Panc1 (cell line): ENCODE results near the gene LRRC70. TPM values are rescaled to one million over a fixed set of nuclear protein-coding genes. Genes with fewer than 3 reads are reported as not detected.

Experiments used
- ATAC-seq: fragments of 200-7000 bp; cut with Tn5 transposase; 2 replicates; pipeline ENCODE4 v1.9.1; 2020; ENCODE audit warnings: mild to moderate bottlenecking, moderate library complexity
- BruUV-seq: library from RNA; stranded (reverse); fragments of 400-500 nt; replicated peaks from 2 replicates; lab custom pipeline; 2021; lab: Mats Ljungman, UMichigan
- CTCF ChIA-PET: fragments of 300-600 bp; sonication (Branson Sonifier 250); formaldehyde crosslinking; loops from one replicate; lab custom pipeline; 2022; ENCODE audit warnings: antibody characterized with exemption; lab: Charles Lee
- POLR2A ChIA-PET: fragments of 300-600 bp; sonication (Branson Sonifier 250); formaldehyde crosslinking; loops from one replicate; lab custom pipeline; 2022; ENCODE audit warnings: antibody characterized with exemption; lab: Charles Lee
- DNase-seq: peaks from one replicate; pipeline ENCODE4 v3.0.0-alpha.2; 2010; ENCODE audit warnings: low read depth, low spot score
- H3K27ac ChIP-seq: 2 replicates; pipeline ENCODE4 v1.5.1; 2011; ENCODE audit warnings: mild to moderate bottlenecking, low read length, inconsistent platforms
- H3K27me3 ChIP-seq: fragments of 200-500 bp; sonication (Bioruptor generic); 2 replicates; pipeline ENCODE4 v1.6.0; 2014; ENCODE audit warnings: low read length, inconsistent platforms; ENCODE audit not compliant: control insufficient read depth, insufficient read depth
- H3K36me3 ChIP-seq: fragments of 200-500 bp; sonication (Bioruptor generic); 2 replicates; pipeline ENCODE4 v1.5.1; 2014; ENCODE audit warnings: inconsistent platforms, mild to moderate bottlenecking, low read length, moderate library complexity; ENCODE audit not compliant: control insufficient read depth, insufficient read depth
- H3K4me1 ChIP-seq: 2 replicates; pipeline ENCODE4 v1.5.1; 2011; ENCODE audit warnings: inconsistent platforms, mild to moderate bottlenecking, low read length, moderate library complexity; ENCODE audit not compliant: control insufficient read depth, insufficient read depth
- H3K4me3 ChIP-seq, 2 experiments: 2 replicates each; pipeline ENCODE4 v1.5.1; 2011 to 2012; ENCODE audit warnings: low read depth in 2 of 2, low read length in 2 of 2, mild to moderate bottlenecking in 2 of 2, inconsistent platforms in 1 of 2, moderate library complexity in 1 of 2
- H3K9me3 ChIP-seq: fragments of 200-500 bp; sonication (Bioruptor generic); 2 replicates; pipeline ENCODE4 v1.5.1; 2014; ENCODE audit warnings: low read depth, mild to moderate bottlenecking, inconsistent platforms, low read length, moderate library complexity; ENCODE audit not compliant: control insufficient read depth, insufficient read depth
- CTCF ChIP-seq: fragments of 450-650 bp; IDR thresholded peaks from 2 replicates; pipeline ENCODE4 v1.5.1; 2017; ENCODE audit warnings: mild to moderate bottlenecking
- POLR2AphosphoS5 ChIP-seq: IDR thresholded peaks from 2 replicates; pipeline ENCODE4 v1.6.1; 2012; ENCODE audit warnings: mild to moderate bottlenecking, low read depth, low read length, moderate library complexity
- REST ChIP-seq, 2 experiments: IDR thresholded peaks; 2 replicates each; pipeline ENCODE4 v1.6.1; 2011 to 2012; ENCODE audit warnings: low read depth in 2 of 2, control low read depth in 1 of 2, low read length in 1 of 2, mild to moderate bottlenecking in 1 of 2, moderate library complexity in 1 of 2; ENCODE audit not compliant: insufficient read depth in 1 of 2
- SIN3A ChIP-seq: IDR thresholded peaks from 2 replicates; pipeline ENCODE4 v1.6.1; 2012; ENCODE audit warnings: low read depth, mild to moderate bottlenecking, low read length, moderate library complexity, borderline replicate concordance; ENCODE audit not compliant: insufficient read depth
- TCF7L2 ChIP-seq: IDR thresholded peaks from 2 replicates; pipeline ENCODE4 v1.6.1; 2011; ENCODE audit warnings: mild to moderate bottlenecking, low read depth, low read length, inconsistent platforms
- in situ Hi-C: cut with HindIII; loops from 2 replicates; pipeline ENCODE4 v1.10.0; 2016; ENCODE audit warnings: low sequenced_read_pairs, low pct_unique_long_range_greater_than_20kb
- intact Hi-C: fragments of 100-400 bp; cut with micrococcal nuclease; formaldehyde crosslinking; loops from one replicate; pipeline ENCODE4 v1.10.0; 2022; ENCODE audit not compliant: unreplicated experiment
- total RNA-seq: library from RNA; stranded (reverse); gene quantifications from one replicate; pipeline ENCODE4 v1.2.1, GENCODE V29; 2021; ENCODE audit not compliant: unreplicated experiment

LRRC70 gene
- total RNA-seq, 1 experiment from 2014 or later, result 0.13 TPM

GRCh38 chr5:62605638-62606037 is 27.0 kb downstream of the LRRC70 start:
- no peak overlapping the region for H3K27ac ChIP-seq

GRCh38 chr5:62606878-62607277 is 28.3 kb downstream of the LRRC70 start:
- no peak overlapping the region for H3K27ac ChIP-seq
- CTCF ChIA-PET, result interaction anchor here (0.7 kb wide), 1 partner anchor 89 kb away, joined by 6 read pairs; no protein-coding TSS in a partner anchor
- H3K4me1 ChIP-seq, result no peaks in the 10 kb centered on the region
- no peaks in the 10 kb centered on the region for H3K9me3 ChIP-seq
- H3K4me3 ChIP-seq, result no peak overlapping the region
- H3K36me3 ChIP-seq, result no peaks in the 10 kb centered on the region
- BruUV-seq, result no TSS peak
- intact Hi-C loops, result no loop called here
- POLR2A ChIA-PET, result no interaction called here
- TF ChIP-seq CTCF, result no peak
- TF ChIP-seq REST (IDR thresholded peaks at IDR 0.05; ENCODE audit: insufficient read depth in 1 of 2, low read depth in 2 of 2, low read length in 1 of 2), result no peak
- no peak for TF ChIP-seq SIN3A
- no peak for TF ChIP-seq TCF7L2
- TF ChIP-seq POLR2AphosphoS5, result no peak
- no peaks in the 10 kb centered on the region for H3K27me3 ChIP-seq
- ATAC-seq (no peak), DNase-seq (no peak)
- in situ Hi-C loops, result no loop called here

More at GRCh38 chr5:62605638-62606037, 27.0 kb downstream of the LRRC70 start:
- no peak for TF ChIP-seq SIN3A
- TF ChIP-seq CTCF, result no peak
- TF ChIP-seq POLR2AphosphoS5, result no peak
- no peak for TF ChIP-seq REST (IDR thresholded peaks at IDR 0.05; ENCODE audit: insufficient read depth in 1 of 2, low read depth in 2 of 2, low read length in 1 of 2)
- no TSS peak for BruUV-seq
- ChIA-PET CTCF (no interaction called here), POLR2A (no interaction called here)
- no peak for ATAC-seq
- Histone ChIP-seq H3K36me3 (no peaks in the 10 kb centered on the region; the same call in 1 of the 2 replicates), H3K9me3 (no peaks in the 10 kb centered on the region), H3K27me3 (no peaks in the 10 kb centered on the region), H3K4me3 (no peak overlapping the region), H3K4me1 (no peaks in the 10 kb centered on the region)
- in situ Hi-C loops (no loop called here), intact Hi-C loops (no loop called here)
- no peak for DNase-seq
